SK-N-SH (cell line): Measurements from ENCODE around the gene DRAP1. TPM values are rescaled to one million over a fixed set of nuclear protein-coding genes. Genes with fewer than 3 reads are reported as not detected.

Source experiments
- CTCF ChIA-PET: fragments of 300-600, 350-600 bp; formaldehyde crosslinking; extraction: SDS; loops from one replicate; lab custom pipeline; 2021; lab: Yijun Ruan, JAX
- POLR2A ChIA-PET: fragments of 350-600 bp; sonication (Branson Sonifier 250); formaldehyde crosslinking; extraction: SDS; loops from one replicate; lab custom pipeline; 2020; ENCODE audit warnings: antibody characterized with exemption, inconsistent platforms; lab: Yijun Ruan, JAX
- DNase-seq: peaks from one replicate; pipeline ENCODE4 v3.0.0; 2012
- H2AFZ ChIP-seq: fragments of 200-600 bp; sonication (generic); 2 replicates; pipeline ENCODE4 v1.8.1; 2016; ENCODE audit warnings: antibody characterized with exemption, mild to moderate bottlenecking, low read depth
- H3F3A ChIP-seq: fragments of 200-600 bp; sonication (generic); replicated peaks from 2 replicates; pipeline ENCODE3; 2016; ENCODE audit warnings: antibody characterized with exemption, mild to moderate bottlenecking; ENCODE audit not compliant: insufficient read depth
- H3K27ac ChIP-seq, 2 experiments: fragments of 200-500 bp in 1 of 2; fragments of 200-600 bp in 1 of 2; sonication (Bioruptor generic) in 1 of 2; sonication (generic), shearing (Covaris generic) in 1 of 2; 2 replicates each; pipeline versions ENCODE4 v1.5.1 to v1.6.1; 2014 to 2016; ENCODE audit warnings: low read depth in 2 of 2, inconsistent platforms in 1 of 2, low read length in 1 of 2, mild to moderate bottlenecking in 1 of 2, mixed read lengths in 1 of 2
- H3K27me3 ChIP-seq: fragments of 200-600 bp; sonication (generic), shearing (Covaris generic); 2 replicates; pipeline ENCODE4 v1.6.1; 2016; ENCODE audit warnings: mixed run types; ENCODE audit not compliant: insufficient read depth
- H3K36me3 ChIP-seq, 2 experiments: fragments of 200-500 bp in 1 of 2; fragments of 200-600 bp in 1 of 2; sonication (Bioruptor generic) in 1 of 2; sonication (generic) in 1 of 2; replicated peaks in 1 of 2; 2 replicates each; pipeline versions ENCODE3 to v1.5.1; 2014 to 2016; ENCODE audit warnings: low read length in 1 of 2, mild to moderate bottlenecking in 1 of 2; ENCODE audit not compliant: insufficient read depth in 2 of 2, control insufficient read depth in 1 of 2
- H3K4me1 ChIP-seq, 2 experiments: fragments of 200-500 bp in 1 of 2; fragments of 200-600 bp in 1 of 2; sonication (Bioruptor generic) in 1 of 2; sonication (generic), shearing (Covaris generic) in 1 of 2; 2 replicates each; pipeline versions ENCODE4 v1.5.1 to v1.6.1; 2014 to 2016; ENCODE audit warnings: low read depth in 1 of 2, low read length in 1 of 2, mixed run types in 1 of 2; ENCODE audit not compliant: insufficient read depth in 2 of 2, control insufficient read depth in 1 of 2
- H3K4me2 ChIP-seq: fragments of 200-600 bp; sonication (generic), shearing (Covaris generic); 2 replicates; pipeline ENCODE4 v1.6.1; 2017; ENCODE audit warnings: mixed run types
- H3K4me3 ChIP-seq, 2 experiments: fragments of 200-500 bp in 1 of 2; fragments of 200-600 bp in 1 of 2; sonication (Bioruptor generic) in 1 of 2; sonication (generic), shearing (Covaris generic) in 1 of 2; 2 replicates each; pipeline versions ENCODE4 v1.5.1 to v1.8.1; 2014 to 2016; ENCODE audit warnings: low read depth in 2 of 2, inconsistent platforms in 1 of 2, low read length in 1 of 2, mild to moderate bottlenecking in 1 of 2, mixed read lengths in 1 of 2, moderate library complexity in 1 of 2
- H3K79me2 ChIP-seq: fragments of 200-600 bp; sonication (generic); 2 replicates; pipeline ENCODE4 v1.8.1; 2017; ENCODE audit warnings: mild to moderate bottlenecking; ENCODE audit not compliant: insufficient read depth
- H3K9ac ChIP-seq: fragments of 200-600 bp; sonication (generic); 2 replicates; pipeline ENCODE4 v1.6.1; 2017; ENCODE audit warnings: mixed run types
- H3K9me2 ChIP-seq: fragments of 200-600 bp; sonication (generic); 2 replicates; pipeline ENCODE4 v1.6.1; 2017; ENCODE audit warnings: mixed run types
- H3K9me3 ChIP-seq: fragments of 200-600 bp; sonication (generic); 2 replicates; pipeline ENCODE4 v1.6.1; 2017; ENCODE audit warnings: mixed run types, mild to moderate bottlenecking, moderate library complexity
- H4K20me1 ChIP-seq: fragments of 200-600 bp; sonication (generic); 2 replicates; pipeline ENCODE4 v1.6.1; 2017; ENCODE audit warnings: mild to moderate bottlenecking, mixed run types; ENCODE audit not compliant: insufficient read depth
- EP300 ChIP-seq, 2 experiments: IDR thresholded peaks; 2 replicates each; pipeline versions ENCODE4 v1.4.0 to v1.6.1; 2012; ENCODE audit warnings: borderline replicate concordance in 1 of 2, low read depth in 1 of 2, low read length in 1 of 2
- EZH2phosphoT487 ChIP-seq: fragments of 200-600 bp; sonication (generic); IDR thresholded peaks from 2 replicates; pipeline ENCODE4 v1.6.1; 2017; ENCODE audit warnings: low read depth, mixed run types, mild to moderate bottlenecking, antibody characterized with exemption, moderate library complexity, borderline replicate concordance
- FOXJ3 ChIP-seq: sonication (generic); formaldehyde crosslinking; IDR thresholded peaks from 2 replicates; pipeline ENCODE4 v1.5.1; 2020; ENCODE audit warnings: mild to moderate bottlenecking, missing genetic modification reagents
- FOXM1 ChIP-seq: IDR thresholded peaks from 2 replicates; pipeline ENCODE4 v1.4.0; 2012; ENCODE audit warnings: low read depth, mild to moderate bottlenecking
- GABPA ChIP-seq: IDR thresholded peaks from 2 replicates; pipeline ENCODE4 v1.4.0; 2012; ENCODE audit warnings: low read depth, mild to moderate bottlenecking
- MXI1 ChIP-seq: IDR thresholded peaks from 2 replicates; pipeline ENCODE4 v1.6.1; 2012; ENCODE audit warnings: mild to moderate bottlenecking, low read depth, low read length, improper control_type of control experiment
- POLR2AphosphoS5 ChIP-seq: IDR thresholded peaks from 2 replicates; pipeline ENCODE4 v1.6.1; 2012; ENCODE audit warnings: low read depth, low read length
- RCOR1 ChIP-seq: fragments of 150-350 bp; IDR thresholded peaks from 2 replicates; pipeline ENCODE4 v1.6.1; 2017; ENCODE audit warnings: antibody characterized with exemption, low read length
- RFX5 ChIP-seq: IDR thresholded peaks from 2 replicates; pipeline ENCODE4 v1.6.1; 2012; ENCODE audit warnings: mild to moderate bottlenecking, improper control_type of control experiment, low read length
- SIN3A ChIP-seq: IDR thresholded peaks from 2 replicates; pipeline ENCODE4 v1.6.1; 2012; ENCODE audit warnings: low read depth, mild to moderate bottlenecking, low read length, moderate library complexity, borderline replicate concordance
- SMC3 ChIP-seq: IDR thresholded peaks from 2 replicates; pipeline ENCODE4 v1.6.1; 2012; ENCODE audit warnings: low read depth, low read length, improper control_type of control experiment
- TAF1 ChIP-seq: IDR thresholded peaks from 2 replicates; pipeline ENCODE4 v1.6.1; 2012; ENCODE audit warnings: low read depth, mild to moderate bottlenecking, low read length, moderate library complexity, borderline replicate concordance
- WGBS: methylation state at CpG from one replicate; pipeline ENCODE4 v1.1.6; 2017; ENCODE audit warnings: low lambda C conversion rate; 5-methylcytosine and 5-hydroxymethylcytosine counted together
- polyA plus RNA-seq, 3 experiments: library from polyadenylated mRNA; depleted of rRNA; stranded (reverse); fragments of >200 nt; gene quantifications; 2 replicates each; pipeline ENCODE4 v1.2.3, GENCODE V29; 2012
- TF ChIP-seq, protein P1 (sequence below): IDR thresholded peaks from 2 replicates; pipeline ENCODE4 v1.4.0; 2012; ENCODE audit warnings: low read depth, borderline replicate concordance
- TF ChIP-seq, protein P2 (sequence below): IDR thresholded peaks from 2 replicates; pipeline ENCODE4 v1.4.0; 2012; ENCODE audit warnings: low read depth
- TF ChIP-seq, protein P3 (sequence below): fragments of 150-350 bp; IDR thresholded peaks from 2 replicates; pipeline ENCODE4 v1.6.1; 2017; ENCODE audit warnings: antibody characterized with exemption, low read length, low read depth, borderline replicate concordance
- TF ChIP-seq, protein P4 (sequence below): IDR thresholded peaks from 2 replicates; pipeline ENCODE4 v1.6.1; 2012; ENCODE audit warnings: mild to moderate bottlenecking, low read depth, low read length, moderate library complexity

The DRAP1 gene
- polyA plus RNA-seq, 1 of the 3 experiments (the other 2 are of a cell fraction): 464 TPM

DNA sequence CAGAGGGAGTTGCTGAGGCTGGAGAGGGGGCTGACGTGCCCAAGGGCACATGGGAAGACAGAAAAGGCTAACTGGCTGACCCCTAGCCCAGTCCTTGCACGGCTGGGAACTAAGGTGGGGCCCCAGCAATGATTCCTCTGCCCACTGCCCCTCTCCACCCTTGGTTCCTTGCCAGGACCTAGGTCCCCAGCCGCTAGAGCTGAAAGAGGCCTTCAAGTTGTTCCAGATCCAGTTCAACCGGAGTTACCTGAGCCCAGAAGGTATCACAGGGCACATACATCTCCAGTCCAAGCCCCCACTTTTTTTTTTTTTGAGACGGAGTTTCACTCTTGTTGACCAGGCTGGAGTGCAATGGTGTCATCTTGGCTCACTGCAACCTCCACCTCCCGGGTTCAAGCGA is 39.2 kb upstream of the DRAP1 start:
- ChIA-PET CTCF (interaction anchor here (0.8 to 15.2 kb wide), 4 partner anchors 8 to 1509 kb away, joined by 3 to 374 read pairs (median 142); partner anchors contain the start of genes CFL1, EFEMP2, FIBP and MUS81), POLR2A (interaction anchor here (1.3 to 2.0 kb wide), 3 partner anchors 8 to 20 kb away, joined by 3 to 6 read pairs (median 5); partner anchors contain the start of genes CCDC85B and MUS81)
- Histone ChIP-seq H3K27ac (no peak overlapping the region), H3K4me1 (peaks cover 0 to 8% of the 10 kb centered on the region in 2 experiments; a peak in 1 of 4 replicates), H3F3A (peaks cover 4% of the 10 kb centered on the region), H3K9ac (no peak overlapping the region), H3K4me3 (no peak overlapping the region), H3K79me2 (peaks cover 9% of the 10 kb centered on the region; the same call in 1 of the 2 replicates), H2AFZ (no peak overlapping the region), H4K20me1 (no peaks in the 10 kb centered on the region), H3K9me3 (no peaks in the 10 kb centered on the region), H3K4me2 (no peak overlapping the region), H3K36me3 (peaks cover 13 to 26% of the 10 kb centered on the region in 2 experiments), H3K27me3 (no peaks in the 10 kb centered on the region), H3K9me2 (no peaks in the 10 kb centered on the region)
- 97% methylated on average over 5 of the region's 7 CpGs for WGBS
- no peak for DNase-seq
- TF ChIP-seq, protein P1, sequence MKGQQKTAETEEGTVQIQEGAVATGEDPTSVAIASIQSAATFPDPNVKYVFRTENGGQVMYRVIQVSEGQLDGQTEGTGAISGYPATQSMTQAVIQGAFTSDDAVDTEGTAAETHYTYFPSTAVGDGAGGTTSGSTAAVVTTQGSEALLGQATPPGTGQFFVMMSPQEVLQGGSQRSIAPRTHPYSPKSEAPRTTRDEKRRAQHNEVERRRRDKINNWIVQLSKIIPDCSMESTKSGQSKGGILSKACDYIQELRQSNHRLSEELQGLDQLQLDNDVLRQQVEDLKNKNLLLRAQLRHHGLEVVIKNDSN: no peak
- no peak for TF ChIP-seq EP300 (IDR thresholded peaks at IDR 0.05; ENCODE audit: borderline replicate concordance in 1 of 2, low read depth in 1 of 2, low read length in 1 of 2)
- TF ChIP-seq, protein P2, sequence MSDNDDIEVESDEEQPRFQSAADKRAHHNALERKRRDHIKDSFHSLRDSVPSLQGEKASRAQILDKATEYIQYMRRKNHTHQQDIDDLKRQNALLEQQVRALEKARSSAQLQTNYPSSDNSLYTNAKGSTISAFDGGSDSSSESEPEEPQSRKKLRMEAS: no peak
- no peak for TF ChIP-seq GABPA
- no peak for TF ChIP-seq TAF1
- TF ChIP-seq FOXM1: no peak
- TF ChIP-seq RFX5: no peak
- TF ChIP-seq, protein P3, sequence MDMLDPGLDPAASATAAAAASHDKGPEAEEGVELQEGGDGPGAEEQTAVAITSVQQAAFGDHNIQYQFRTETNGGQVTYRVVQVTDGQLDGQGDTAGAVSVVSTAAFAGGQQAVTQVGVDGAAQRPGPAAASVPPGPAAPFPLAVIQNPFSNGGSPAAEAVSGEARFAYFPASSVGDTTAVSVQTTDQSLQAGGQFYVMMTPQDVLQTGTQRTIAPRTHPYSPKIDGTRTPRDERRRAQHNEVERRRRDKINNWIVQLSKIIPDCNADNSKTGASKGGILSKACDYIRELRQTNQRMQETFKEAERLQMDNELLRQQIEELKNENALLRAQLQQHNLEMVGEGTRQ: no peak
- no peak for TF ChIP-seq SMC3
- TF ChIP-seq MXI1: no peak
- TF ChIP-seq EZH2phosphoT487: no peak

DNA sequence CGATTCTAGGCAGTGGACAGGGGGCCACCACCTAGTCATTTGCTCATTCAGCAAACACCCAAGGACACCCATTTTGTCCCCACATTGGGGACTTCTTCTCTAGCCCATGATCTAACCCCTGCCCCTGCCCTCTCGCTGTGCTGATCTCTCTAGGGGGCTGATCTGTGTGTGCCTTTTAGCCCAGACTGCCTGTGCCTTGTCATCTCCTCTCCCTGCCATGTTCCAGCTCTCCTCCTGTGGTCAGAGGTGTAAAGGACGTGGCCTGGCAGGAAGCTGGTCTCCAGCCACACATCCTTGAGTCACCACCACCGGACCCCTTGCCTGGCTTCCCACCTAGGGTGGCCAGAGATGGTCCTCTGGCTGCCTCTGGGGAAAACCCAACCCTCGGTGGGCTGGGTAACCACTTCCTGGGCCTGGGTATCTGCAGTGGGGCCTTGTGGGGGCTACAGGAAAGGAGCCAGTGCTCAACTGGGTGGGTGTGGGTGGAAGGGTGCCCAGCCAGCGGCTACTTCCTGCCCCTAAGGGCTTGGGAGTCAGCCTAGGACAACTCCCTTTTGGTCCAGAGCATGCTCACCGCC is 38.3 kb upstream of the DRAP1 start:
- ChIA-PET POLR2A (interaction anchor here (1.3 kb wide), 1 partner anchor 9 kb away, joined by 3 read pairs; no protein-coding TSS in a partner anchor), CTCF (interaction anchor here (1.5 to 15.2 kb wide), 3 partner anchors 9 to 107 kb away, joined by 4 to 374 read pairs (median 261); partner anchors contain the start of genes CCDC85B, CFL1, EFEMP2 and MUS81)
- Histone ChIP-seq H2AFZ (no peak overlapping the region), H3K4me3 (no peak overlapping the region), H3F3A (peaks cover 7% of the 10 kb centered on the region), H3K9me3 (no peaks in the 10 kb centered on the region), H3K9ac (no peak overlapping the region), H3K27me3 (no peaks in the 10 kb centered on the region), H3K27ac (no peak overlapping the region), H3K4me1 (peaks cover 0 to 8% of the 10 kb centered on the region in 2 experiments; a peak in 1 of 4 replicates), H3K36me3 (peaks cover 18 to 35% of the 10 kb centered on the region in 2 experiments), H3K9me2 (no peaks in the 10 kb centered on the region), H3K4me2 (no peak overlapping the region), H3K79me2 (peaks cover 18% of the 10 kb centered on the region; the same call in 1 of the 2 replicates), H4K20me1 (no peaks in the 10 kb centered on the region)
- 100% methylated on average over 2 of the region's 7 CpGs for WGBS
- DNase-seq: no peak
- TF ChIP-seq FOXJ3 (CRISPR knock-in tag) (no peak), POLR2AphosphoS5 (no peak), MXI1 (no peak), RCOR1 (no peak), SIN3A (no peak)
- TF ChIP-seq, protein P2: no peak
- TF ChIP-seq, protein P4, sequence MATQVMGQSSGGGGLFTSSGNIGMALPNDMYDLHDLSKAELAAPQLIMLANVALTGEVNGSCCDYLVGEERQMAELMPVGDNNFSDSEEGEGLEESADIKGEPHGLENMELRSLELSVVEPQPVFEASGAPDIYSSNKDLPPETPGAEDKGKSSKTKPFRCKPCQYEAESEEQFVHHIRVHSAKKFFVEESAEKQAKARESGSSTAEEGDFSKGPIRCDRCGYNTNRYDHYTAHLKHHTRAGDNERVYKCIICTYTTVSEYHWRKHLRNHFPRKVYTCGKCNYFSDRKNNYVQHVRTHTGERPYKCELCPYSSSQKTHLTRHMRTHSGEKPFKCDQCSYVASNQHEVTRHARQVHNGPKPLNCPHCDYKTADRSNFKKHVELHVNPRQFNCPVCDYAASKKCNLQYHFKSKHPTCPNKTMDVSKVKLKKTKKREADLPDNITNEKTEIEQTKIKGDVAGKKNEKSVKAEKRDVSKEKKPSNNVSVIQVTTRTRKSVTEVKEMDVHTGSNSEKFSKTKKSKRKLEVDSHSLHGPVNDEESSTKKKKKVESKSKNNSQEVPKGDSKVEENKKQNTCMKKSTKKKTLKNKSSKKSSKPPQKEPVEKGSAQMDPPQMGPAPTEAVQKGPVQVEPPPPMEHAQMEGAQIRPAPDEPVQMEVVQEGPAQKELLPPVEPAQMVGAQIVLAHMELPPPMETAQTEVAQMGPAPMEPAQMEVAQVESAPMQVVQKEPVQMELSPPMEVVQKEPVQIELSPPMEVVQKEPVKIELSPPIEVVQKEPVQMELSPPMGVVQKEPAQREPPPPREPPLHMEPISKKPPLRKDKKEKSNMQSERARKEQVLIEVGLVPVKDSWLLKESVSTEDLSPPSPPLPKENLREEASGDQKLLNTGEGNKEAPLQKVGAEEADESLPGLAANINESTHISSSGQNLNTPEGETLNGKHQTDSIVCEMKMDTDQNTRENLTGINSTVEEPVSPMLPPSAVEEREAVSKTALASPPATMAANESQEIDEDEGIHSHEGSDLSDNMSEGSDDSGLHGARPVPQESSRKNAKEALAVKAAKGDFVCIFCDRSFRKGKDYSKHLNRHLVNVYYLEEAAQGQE: no peak
